PC-3 (cell line): ENCODE results near the gene NOXA1. TPM values are rescaled to one million over a fixed set of nuclear protein-coding genes. Genes with fewer than 3 reads are reported as not detected.

Experiments used
- ATAC-seq: fragments of 200-7000 bp; cut with Tn5 transposase; 2 replicates; pipeline ENCODE4 v1.9.1; 2020; ENCODE audit warnings: mild to moderate bottlenecking, moderate library complexity
- BruUV-seq: library from RNA; stranded (reverse); fragments of 400-500 nt; replicated peaks from 2 replicates; lab custom pipeline; 2021; lab: Mats Ljungman, UMichigan
- CTCF ChIA-PET: fragments of 300-600 bp; sonication (Branson Sonifier 250); formaldehyde crosslinking; loops from one replicate; lab custom pipeline; 2022; ENCODE audit warnings: antibody characterized with exemption; lab: Charles Lee
- POLR2A ChIA-PET: fragments of 300-600 bp; sonication (Branson Sonifier 250); formaldehyde crosslinking; loops from one replicate; lab custom pipeline; 2022; ENCODE audit warnings: antibody characterized with exemption; ENCODE audit not compliant: unreplicated experiment; lab: Charles Lee
- DNase-seq: peaks from one replicate; pipeline ENCODE4 v3.0.0-alpha.2; 2015
- H2AFZ ChIP-seq: fragments of 300-600 bp; sonication (generic); 2 replicates; pipeline ENCODE4 v1.6.0; 2016; ENCODE audit warnings: antibody characterized with exemption, low read length
- H3F3A ChIP-seq: fragments of 300-600 bp; sonication (generic); one replicate; pipeline ENCODE4 v1.6.0; 2017; ENCODE audit warnings: antibody characterized with exemption, low read length, control low read depth, mild to moderate bottlenecking; ENCODE audit not compliant: unreplicated experiment
- H3K27ac ChIP-seq: fragments of 300-600 bp; sonication (generic); 2 replicates; pipeline ENCODE4 v1.5.1; 2016; ENCODE audit warnings: mild to moderate bottlenecking, low read length
- H3K27me3 ChIP-seq: fragments of 300-600 bp; sonication (generic); 2 replicates; pipeline ENCODE4 v1.6.1; 2016; ENCODE audit warnings: low read length, mixed read lengths
- H3K36me3 ChIP-seq: fragments of 300-600 bp; sonication (generic); 2 replicates; pipeline ENCODE4 v1.6.1; 2016; ENCODE audit warnings: low read depth, mixed run types, low read length, mixed read lengths
- H3K4me1 ChIP-seq: fragments of 300-600 bp; sonication (generic); 2 replicates; pipeline ENCODE4 v1.5.1; 2016; ENCODE audit warnings: low read length; ENCODE audit not compliant: insufficient read depth
- H3K4me2 ChIP-seq: fragments of 300-600 bp; sonication (generic); 2 replicates; pipeline ENCODE4 v1.6.0; 2016; ENCODE audit warnings: low read length
- H3K4me3 ChIP-seq: fragments of 300-600 bp; sonication (generic); 2 replicates; pipeline ENCODE4 v1.5.1; 2016; ENCODE audit warnings: mild to moderate bottlenecking, low read length, mixed read lengths
- H3K79me2 ChIP-seq: fragments of 300-600 bp; sonication (generic); 2 replicates; pipeline ENCODE4 v1.6.1; 2017; ENCODE audit warnings: low read length, mixed read lengths
- H3K9ac ChIP-seq: fragments of 300-600 bp; sonication (generic); 2 replicates; pipeline ENCODE4 v1.6.0; 2016; ENCODE audit warnings: mild to moderate bottlenecking, low read length
- H3K9me2 ChIP-seq: fragments of 300-600 bp; sonication (generic); replicated peaks from 2 replicates; pipeline ENCODE4 v1.6.1; 2016; ENCODE audit warnings: mixed run types, low read length, mixed read lengths
- H3K9me3 ChIP-seq: fragments of 300-600 bp; sonication (generic); 2 replicates; pipeline ENCODE4 v1.6.1; 2016; ENCODE audit warnings: low read length, mixed read lengths
- H4K20me1 ChIP-seq: fragments of 300-600 bp; sonication (generic); 2 replicates; pipeline ENCODE4 v1.6.1; 2016; ENCODE audit warnings: low read length, mixed read lengths
- CTCF ChIP-seq: fragments of 300-600 bp; sonication (generic); conservative IDR thresholded peaks from 2 replicates; pipeline ENCODE4 v1.5.1; 2017; ENCODE audit warnings: antibody characterized with exemption, low read depth, mild to moderate bottlenecking, low read length
- EZH2 ChIP-seq: fragments of 300-600 bp; sonication (generic); IDR thresholded peaks from one replicate; pipeline ENCODE4 v1.6.1; 2017; ENCODE audit warnings: antibody characterized with exemption, mild to moderate bottlenecking, low read length; ENCODE audit not compliant: unreplicated experiment
- EZH2phosphoT487 ChIP-seq: fragments of 300-600 bp; sonication (generic); IDR thresholded peaks from 2 replicates; pipeline ENCODE4 v1.6.1; 2018; ENCODE audit warnings: mild to moderate bottlenecking, antibody characterized with exemption, low read length, borderline replicate concordance
- intact Hi-C: fragments of 100-400 bp; cut with micrococcal nuclease; formaldehyde crosslinking; loops from 2 replicates; pipeline ENCODE4 v1.9.0; 2023
- total RNA-seq: library from RNA; depleted of rRNA; stranded (reverse); fragments of >200 nt; gene quantifications from 2 replicates; pipeline ENCODE4 v1.2.3, GENCODE V29; 2014

The NOXA1 gene
- total RNA-seq, 1 experiment from 2014 or later: 0.51 TPM

- CTCF ChIA-PET: no interaction called here
- no peak overlapping the region for H2AFZ ChIP-seq
- TSS peak; percentile 39 for BruUV-seq
- peaks cover 4% of the 10 kb centered on the region; the same call in 1 of the 2 replicates for H3K4me1 ChIP-seq
- H3K9me2 ChIP-seq: no peaks in the 10 kb centered on the region
- POLR2A ChIA-PET: no interaction called here
- peaks cover 13% of the 10 kb centered on the region; the same call in 1 of the 2 replicates for H3K79me2 ChIP-seq
- no peaks in the 10 kb centered on the region for H3K9me3 ChIP-seq
- H3K27ac ChIP-seq: no peak overlapping the region
- intact Hi-C loops: loop anchor here (2.0 kb wide), 1 partner anchor 25 kb away; no protein-coding TSS in a partner anchor
- no peaks in the 10 kb centered on the region for H3K36me3 ChIP-seq
- H3K9ac ChIP-seq: no peak overlapping the region
- no peak for ATAC-seq
- H3K27me3 ChIP-seq: no peaks in the 10 kb centered on the region
- no peaks in the 10 kb centered on the region for H3F3A ChIP-seq
- DNase-seq: no peak
- no peaks in the 10 kb centered on the region for H4K20me1 ChIP-seq
- H3K4me3 ChIP-seq: peak overlapping the region; percentile 82
- H3K4me2 ChIP-seq: peak overlapping the region; percentile 92
- TF ChIP-seq EZH2phosphoT487: no peak
- TF ChIP-seq CTCF: no peak
- TF ChIP-seq EZH2: no peak
These were observed 34.4 kb downstream of the NOXA1 start for GRCh38 chr9:137457406-137458193.

DNA sequence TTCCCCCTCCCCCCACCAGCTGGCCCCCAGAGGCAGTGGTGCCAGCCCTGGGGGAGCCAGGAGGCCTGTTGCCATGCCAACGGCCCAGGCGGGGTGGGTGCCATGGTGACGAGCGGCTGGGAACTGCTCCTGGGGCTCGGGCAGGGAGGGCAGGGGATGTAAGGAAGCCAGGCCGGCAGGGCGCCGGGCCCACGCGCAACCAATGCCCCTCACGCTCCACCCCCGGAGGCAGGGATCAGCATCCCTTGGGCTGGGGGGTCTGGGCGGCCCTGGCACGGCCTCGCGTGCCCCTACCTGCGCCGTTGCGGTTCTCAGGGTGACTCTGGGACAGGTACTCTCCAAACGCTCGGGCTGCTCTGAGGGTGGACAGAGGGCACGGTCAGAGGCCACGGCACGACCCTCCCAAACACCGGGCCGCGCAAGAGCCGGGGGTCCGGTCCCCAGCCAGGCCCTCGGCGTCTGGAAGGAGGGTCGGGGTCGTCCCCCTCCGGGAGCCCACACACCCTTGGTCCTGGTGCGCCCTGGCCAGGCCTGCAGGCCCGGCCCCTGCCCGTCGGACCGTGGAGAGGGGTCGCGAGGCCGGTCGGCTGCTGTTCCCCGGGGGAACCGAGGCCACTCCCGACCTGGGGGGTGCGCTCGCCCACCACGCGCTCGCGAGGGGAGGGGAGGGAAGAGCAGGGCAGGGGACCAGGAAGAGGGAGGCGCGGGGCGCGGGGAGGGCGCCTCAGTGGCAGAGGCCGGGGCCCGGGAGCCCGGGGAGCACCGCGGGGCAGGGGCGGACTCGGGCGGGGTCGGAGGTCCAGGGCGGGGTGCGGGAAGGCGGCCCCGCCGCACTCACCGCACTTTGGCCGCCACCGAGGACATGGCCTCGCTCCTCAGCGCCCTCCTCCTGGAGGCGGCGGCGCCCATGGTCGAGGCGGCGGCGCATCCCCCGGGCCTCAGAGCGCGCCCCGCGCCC is 35.3 kb downstream of the NOXA1 start:
- peak; percentile 39 for ATAC-seq
- peaks cover 4% of the 10 kb centered on the region; the same call in 1 of the 2 replicates for H3K4me1 ChIP-seq
- H2AFZ ChIP-seq: no peak overlapping the region

More for the DNA sequence above, 35.3 kb downstream of the NOXA1 start:
- Histone ChIP-seq H3K9me2 (no peaks in the 10 kb centered on the region), H3K4me3 (peak overlapping the region; percentile 82), H3K36me3 (no peaks in the 10 kb centered on the region), H3K27me3 (no peaks in the 10 kb centered on the region), H3K9ac (peak overlapping the region; percentile 76), H3K9me3 (no peaks in the 10 kb centered on the region), H3F3A (no peaks in the 10 kb centered on the region), H3K4me2 (peak overlapping the region; percentile 92), H3K79me2 (peaks cover 13% of the 10 kb centered on the region; the same call in 1 of the 2 replicates), H3K27ac (no peak overlapping the region), H4K20me1 (no peaks in the 10 kb centered on the region)
- CTCF ChIA-PET: no interaction called here
- POLR2A ChIA-PET: no interaction called here
- BruUV-seq: no TSS peak
- TF ChIP-seq EZH2: no peak
- no peak for TF ChIP-seq EZH2phosphoT487
- TF ChIP-seq CTCF: no peak
- DNase-seq: no peak
- intact Hi-C loops: loop anchor here (2.0 kb wide), 1 partner anchor 24 kb away; no protein-coding TSS in a partner anchor
